Astrocyte (in vitro differentiated cells and primary cell): ENCODE data around the gene MMP24OS. TPM values are rescaled to one million over a fixed set of nuclear protein-coding genes. Genes with fewer than 3 reads are reported as not detected.
A peak's percentile ranks its signal among the peaks of the same experiment; 100 is the strongest.

Experiments used
- DNase-seq: peaks from one replicate; pipeline ENCODE4 v3.0.0-alpha.2; 2010; ENCODE audit warnings: low read depth
- FAIRE-seq: peaks from 2 replicates; lab custom pipeline; 2011; peaks lifted over from hg19 to GRCh38; lab: Jason Lieb, UNC
- H2AFZ ChIP-seq: 2 replicates; pipeline ENCODE4 v1.6.0; 2012; ENCODE audit warnings: low read depth, low read length, inconsistent platforms
- H3K27ac ChIP-seq: 2 replicates; pipeline ENCODE4 v1.5.1; 2011; ENCODE audit warnings: low read depth, low read length, inconsistent platforms
- H3K27me3 ChIP-seq: 2 replicates; pipeline ENCODE4 v1.6.0; 2011; ENCODE audit warnings: low read length, inconsistent platforms; ENCODE audit not compliant: insufficient read depth
- H3K36me3 ChIP-seq: 2 replicates; pipeline ENCODE4 v1.5.1; 2011; ENCODE audit warnings: low read length, inconsistent platforms; ENCODE audit not compliant: insufficient read depth
- H3K4me1 ChIP-seq: 2 replicates; pipeline ENCODE4 v1.5.1; 2011; ENCODE audit warnings: low read length, inconsistent platforms; ENCODE audit not compliant: insufficient read depth
- H3K4me2 ChIP-seq: 2 replicates; pipeline ENCODE4 v1.6.0; 2012; ENCODE audit warnings: low read length, inconsistent platforms
- H3K4me3 ChIP-seq: 2 replicates; pipeline ENCODE4 v1.5.1; 2011; ENCODE audit warnings: low read depth, mild to moderate bottlenecking, low read length, inconsistent platforms; ENCODE audit not compliant: insufficient read depth
- H3K79me2 ChIP-seq: 2 replicates; pipeline ENCODE4 v1.6.0; 2012; ENCODE audit warnings: mild to moderate bottlenecking, low read length, inconsistent platforms; ENCODE audit not compliant: insufficient read depth
- H3K9ac ChIP-seq: 2 replicates; pipeline ENCODE4 v1.6.0; 2012; ENCODE audit warnings: mild to moderate bottlenecking, low read length, inconsistent platforms
- H3K9me3 ChIP-seq: 2 replicates; pipeline ENCODE4 v1.5.1; 2012; ENCODE audit warnings: low read depth, mild to moderate bottlenecking, low read length, inconsistent platforms; ENCODE audit not compliant: insufficient read depth
- H4K20me1 ChIP-seq: 2 replicates; pipeline ENCODE4 v1.6.0; 2012; ENCODE audit warnings: low read length, inconsistent platforms; ENCODE audit not compliant: insufficient read depth
- H3K27ac Mint-ChIP-seq: one replicate; pipeline ENCODE4 v1.8.0; 2021; ENCODE audit warnings: mild to moderate bottlenecking, mixed read lengths; ENCODE audit not compliant: unreplicated experiment
- H3K27me3 Mint-ChIP-seq: one replicate; pipeline ENCODE4 v1.8.0; 2021; ENCODE audit warnings: low read depth, mixed read lengths; ENCODE audit not compliant: unreplicated experiment
- H3K36me3 Mint-ChIP-seq: one replicate; pipeline ENCODE4 v1.8.0; 2021; ENCODE audit warnings: low read depth, mixed read lengths; ENCODE audit not compliant: unreplicated experiment
- H3K4me1 Mint-ChIP-seq: one replicate; pipeline ENCODE4 v1.8.0; 2021; ENCODE audit warnings: low read depth, mixed read lengths; ENCODE audit not compliant: unreplicated experiment
- H3K4me3 Mint-ChIP-seq: one replicate; pipeline ENCODE4 v1.8.0; 2021; ENCODE audit warnings: mild to moderate bottlenecking, moderate library complexity, mixed read lengths; ENCODE audit not compliant: unreplicated experiment
- H3K9me3 Mint-ChIP-seq: one replicate; pipeline ENCODE4 v1.8.0; 2021; ENCODE audit warnings: mild to moderate bottlenecking, mixed read lengths; ENCODE audit not compliant: unreplicated experiment
- CTCF ChIP-seq: IDR thresholded peaks from 2 replicates; pipeline ENCODE4 v1.5.1; 2011; ENCODE audit warnings: low read depth, mild to moderate bottlenecking, inconsistent platforms, low read length, moderate library complexity; ENCODE audit not compliant: insufficient read depth
- EZH2 ChIP-seq: IDR thresholded peaks from 2 replicates; pipeline ENCODE4 v1.6.1; 2012; ENCODE audit warnings: mild to moderate bottlenecking, low read length, inconsistent platforms; ENCODE audit not compliant: insufficient read depth
- total RNA-seq: library from RNA; stranded (reverse); gene quantifications from 2 replicates; pipeline ENCODE4 v1.2.1, GENCODE V29; 2021

Gene MMP24OS
- total RNA-seq, 1 donor from 2014 or later = 86.5 TPM

DNA sequence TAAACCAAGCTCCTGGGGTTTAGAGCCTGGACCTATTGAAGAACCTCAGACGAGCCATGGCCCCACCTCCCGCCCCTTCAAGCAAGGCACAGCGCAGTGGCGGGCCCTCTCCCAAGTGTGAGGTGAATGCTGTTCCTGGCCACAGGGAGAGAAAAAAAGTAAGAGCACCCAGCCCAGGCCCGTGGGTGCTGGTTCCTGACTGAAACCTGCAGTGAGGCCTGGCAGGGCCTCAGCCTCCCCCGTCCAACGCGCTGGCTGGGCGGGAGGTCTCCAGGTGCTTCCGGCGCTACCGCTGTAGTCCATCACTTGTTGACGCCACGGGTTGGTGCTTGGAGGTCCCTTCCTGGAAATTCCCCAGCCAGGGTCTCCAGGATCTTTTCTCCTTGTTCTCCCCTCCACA lies 19.8 kb upstream of the MMP24OS start:
- Histone ChIP-seq H3K9ac (no peak overlapping the region), H3K4me2 (no peak overlapping the region), H3K36me3 (no peaks in the 10 kb centered on the region), H3K79me2 (no peaks in the 10 kb centered on the region), H3K27ac (no peak overlapping the region), H3K4me3 (no peak overlapping the region), H3K27me3 (no peaks in the 10 kb centered on the region), H3K9me3 (no peaks in the 10 kb centered on the region), H4K20me1 (no peaks in the 10 kb centered on the region), H3K4me1 (peaks cover 23% of the 10 kb centered on the region), H2AFZ (no peak overlapping the region)
- FAIRE-seq (no peak), DNase-seq (no peak)
- H3K9me3 Mint-ChIP-seq = no peaks in the 10 kb centered on the region
- H3K27me3 Mint-ChIP-seq = peaks cover 8% of the 10 kb centered on the region
- H3K27ac Mint-ChIP-seq = no peak overlapping the region
- H3K4me3 Mint-ChIP-seq = no peak overlapping the region
- no peaks in the 10 kb centered on the region for H3K36me3 Mint-ChIP-seq
- peaks cover 14% of the 10 kb centered on the region for H3K4me1 Mint-ChIP-seq
- TF ChIP-seq CTCF = no peak
- no peak for TF ChIP-seq EZH2

GRCh38 chr20:35297155-35297554 lies 19.2 kb upstream of the MMP24OS start:
- H3K9me3 Mint-ChIP-seq = no peaks in the 10 kb centered on the region
- Histone ChIP-seq H3K4me3 (no peak overlapping the region), H3K27me3 (no peaks in the 10 kb centered on the region), H4K20me1 (no peaks in the 10 kb centered on the region), H2AFZ (no peak overlapping the region), H3K9me3 (no peaks in the 10 kb centered on the region), H3K4me1 (peaks cover 17% of the 10 kb centered on the region), H3K36me3 (no peaks in the 10 kb centered on the region), H3K9ac (no peak overlapping the region), H3K79me2 (no peaks in the 10 kb centered on the region), H3K27ac (no peak overlapping the region), H3K4me2 (no peak overlapping the region)
- peaks cover 11% of the 10 kb centered on the region for H3K4me1 Mint-ChIP-seq
- peak; percentile 43 for FAIRE-seq
- no peak overlapping the region for H3K27ac Mint-ChIP-seq
- H3K36me3 Mint-ChIP-seq = no peaks in the 10 kb centered on the region
- TF ChIP-seq EZH2 (no peak), CTCF (no peak)
- peaks cover 12% of the 10 kb centered on the region for H3K27me3 Mint-ChIP-seq
- H3K4me3 Mint-ChIP-seq = no peak overlapping the region
- DNase-seq = no peak

GRCh38 chr20:35296101-35296554 lies 18.2 kb upstream of the MMP24OS start:
- Histone ChIP-seq H3K4me1 (peaks cover 7% of the 10 kb centered on the region), H3K9me3 (no peaks in the 10 kb centered on the region), H3K4me2 (no peak overlapping the region), H3K27me3 (no peaks in the 10 kb centered on the region), H4K20me1 (no peaks in the 10 kb centered on the region), H3K27ac (no peak overlapping the region), H3K79me2 (no peaks in the 10 kb centered on the region), H3K36me3 (no peaks in the 10 kb centered on the region), H2AFZ (no peak overlapping the region), H3K4me3 (no peak overlapping the region), H3K9ac (no peak overlapping the region)
- Mint-ChIP-seq H3K36me3 (no peaks in the 10 kb centered on the region), H3K27ac (no peak overlapping the region), H3K27me3 (peaks cover 13% of the 10 kb centered on the region), H3K4me3 (no peak overlapping the region), H3K4me1 (peaks cover 8% of the 10 kb centered on the region), H3K9me3 (no peaks in the 10 kb centered on the region)
- TF ChIP-seq EZH2 (no peak), CTCF (no peak)
- FAIRE-seq (no peak), DNase-seq (no peak)
